ENCODE measurements around the gene MAP3K14. TPM values are rescaled to one million over a fixed set of nuclear protein-coding genes. Genes with fewer than 3 reads are reported as not detected.
A peak's percentile ranks its signal among the peaks of the same experiment; 100 is the strongest.

MAP3K14 gene
- polyA plus RNA-seq, 3 donors: 1.4 to 29.9 (median 3.8) TPM

DNA sequence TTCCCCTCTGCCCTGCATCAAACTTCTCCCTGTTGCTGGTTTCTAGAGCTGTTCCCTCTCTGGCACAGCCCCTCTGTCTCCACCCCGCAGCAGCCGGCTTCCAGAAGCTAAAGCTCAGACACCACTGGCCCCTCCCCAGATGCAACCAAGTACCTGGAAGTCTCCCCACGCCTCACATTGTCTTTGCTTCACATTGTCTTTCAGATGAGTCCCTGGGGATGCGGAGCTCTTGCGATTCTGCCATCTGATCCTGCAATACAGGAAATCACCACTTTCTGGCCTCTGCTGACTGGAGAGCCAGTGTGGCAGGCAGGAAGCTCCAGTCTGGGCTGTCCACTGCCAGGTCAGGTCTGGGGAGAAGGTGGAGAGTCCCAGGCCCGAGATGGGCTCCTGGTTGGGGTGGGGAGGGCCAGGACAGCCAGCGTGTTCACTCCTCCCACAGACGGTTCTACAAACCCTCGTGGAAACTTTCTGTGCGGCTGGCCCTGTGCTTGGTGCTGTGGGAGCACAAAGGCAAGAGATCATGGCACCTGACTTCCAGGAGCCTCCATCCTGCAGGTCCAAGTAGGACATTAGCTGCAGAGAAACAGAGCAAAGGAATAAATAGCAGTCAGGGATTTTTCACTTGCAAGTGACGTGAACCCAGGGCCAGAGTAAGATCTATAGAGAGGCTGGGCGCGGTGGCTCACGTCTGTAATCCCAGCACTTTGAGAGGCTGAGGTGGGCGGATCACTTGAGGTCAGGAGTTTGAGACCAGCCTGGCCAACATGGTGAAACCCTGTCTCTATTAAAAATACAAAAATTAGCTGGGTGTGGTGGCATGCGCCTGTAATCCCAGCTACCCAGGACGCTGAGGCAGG is 47.9 kb upstream of the MAP3K14 start:
- peaks cover 2 to 10% (median 3%) of the 10 kb centered on the region in 7 donors for H3K9me3 Mint-ChIP-seq
- H3K27ac Mint-ChIP-seq: peak overlapping the region in 2 of 7 donors; percentile 15 to 80
- peak overlapping the region in 1 of 2 donors; percentile 15 for H3K4me3 Mint-ChIP-seq
- no peak for TF ChIP-seq CTCF (IDR thresholded peaks at IDR 0.05)
- Histone ChIP-seq H3K4me3 (replicated peaks in 1 of 3; ENCODE audit: low read depth in 2 of 3, low read length in 3 of 3) (no peak overlapping the region), H3K9ac (ENCODE audit: insufficient read depth, low read length, poor library complexity, severe bottlenecking) (no peak overlapping the region), H3K4me2 (replicated peaks; ENCODE audit: extremely low read depth, low read length, poor library complexity, severe bottlenecking) (no peak overlapping the region), H3K9me3 (replicated peaks in 1 of 2; ENCODE audit: control insufficient read depth in 1 of 2, insufficient read depth in 1 of 2, low read length in 2 of 2) (no peaks in the 10 kb centered on the region), H3K4me1 (ENCODE audit: control insufficient read depth in 1 of 2, insufficient read depth in 2 of 2, low read length in 2 of 2) (no peaks in the 10 kb centered on the region), H3K79me2 (ENCODE audit: insufficient read depth, low read length) (no peaks in the 10 kb centered on the region), H4K20me1 (ENCODE audit: insufficient read depth, low read length) (no peaks in the 10 kb centered on the region), H3K27ac (ENCODE audit: low read depth in 1 of 2, low read length in 2 of 2) (no peak overlapping the region), H3K36me3 (replicated peaks in 1 of 2; ENCODE audit: control insufficient read depth in 1 of 2, insufficient read depth in 2 of 2, low read length in 2 of 2) (no peaks in the 10 kb centered on the region), H3K27me3 (ENCODE audit: control insufficient read depth in 2 of 2, insufficient read depth in 2 of 2, low read length in 2 of 2) (no peaks in the 10 kb centered on the region), H2AFZ (ENCODE audit: insufficient read depth, low read depth, low read length, poor library complexity, severe bottlenecking) (no peak overlapping the region)
- H3K36me3 Mint-ChIP-seq: no peaks in the 10 kb centered on the region
- WGBS (ENCODE audit: insufficient coverage): 69% methylated on average over 7 of the region's 17 CpGs
- peaks cover 12 to 24% (median 22%) of the 10 kb centered on the region in 3 donors for H3K27me3 Mint-ChIP-seq (ENCODE audit: low read depth in 3 of 3)
- intact Hi-C loops (cut with micrococcal nuclease): no loop called here
- peaks cover 5% of the 10 kb centered on the region for H3K4me1 Mint-ChIP-seq
- peak in 1 of 3 donors; percentile 43 for DNase-seq

DNA sequence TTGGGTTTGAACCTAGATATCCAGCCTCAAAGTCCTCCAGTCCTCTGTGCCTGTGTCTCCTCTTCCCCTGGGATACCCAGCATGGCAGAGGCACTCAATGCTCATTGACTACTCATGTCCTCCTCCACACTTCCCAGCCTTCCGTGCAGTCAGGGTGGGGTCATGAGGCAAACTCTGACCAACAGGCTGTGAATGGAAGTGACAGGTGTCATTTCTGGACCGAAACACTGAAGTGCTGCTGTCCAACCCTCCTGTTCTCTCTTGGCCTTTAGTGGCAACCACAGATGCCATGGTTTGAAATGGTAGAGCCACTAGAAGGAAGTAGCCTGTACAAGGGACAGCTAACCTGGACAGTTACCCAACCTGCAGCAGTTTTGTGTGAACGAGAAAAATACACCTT is 46.7 kb upstream of the MAP3K14 start:
- Mint-ChIP-seq H3K4me3 (no peak overlapping the region), H3K36me3 (no peaks in the 10 kb centered on the region), H3K9me3 (peaks cover 2 to 10% (median 3%) of the 10 kb centered on the region in 7 donors), H3K27ac (no peak overlapping the region), H3K27me3 (ENCODE audit: low read depth in 3 of 3) (peaks cover 10 to 26% (median 24%) of the 10 kb centered on the region in 3 donors), H3K4me1 (peaks cover 5% of the 10 kb centered on the region)
- DNase-seq: no peak
- Histone ChIP-seq H3K27ac (ENCODE audit: low read depth in 1 of 2, low read length in 2 of 2) (no peak overlapping the region), H3K9me3 (replicated peaks in 1 of 2; ENCODE audit: control insufficient read depth in 1 of 2, insufficient read depth in 1 of 2, low read length in 2 of 2) (no peaks in the 10 kb centered on the region), H3K27me3 (ENCODE audit: control insufficient read depth in 2 of 2, insufficient read depth in 2 of 2, low read length in 2 of 2) (no peaks in the 10 kb centered on the region), H3K4me3 (replicated peaks in 1 of 3; ENCODE audit: low read depth in 2 of 3, low read length in 3 of 3) (no peak overlapping the region), H4K20me1 (ENCODE audit: insufficient read depth, low read length) (no peaks in the 10 kb centered on the region), H3K9ac (ENCODE audit: insufficient read depth, low read length, poor library complexity, severe bottlenecking) (no peak overlapping the region), H3K36me3 (replicated peaks in 1 of 2; ENCODE audit: control insufficient read depth in 1 of 2, insufficient read depth in 2 of 2, low read length in 2 of 2) (no peaks in the 10 kb centered on the region), H3K4me2 (replicated peaks; ENCODE audit: extremely low read depth, low read length, poor library complexity, severe bottlenecking) (no peak overlapping the region), H2AFZ (ENCODE audit: insufficient read depth, low read depth, low read length, poor library complexity, severe bottlenecking) (no peak overlapping the region), H3K79me2 (ENCODE audit: insufficient read depth, low read length) (no peaks in the 10 kb centered on the region), H3K4me1 (ENCODE audit: control insufficient read depth in 1 of 2, insufficient read depth in 2 of 2, low read length in 2 of 2) (no peaks in the 10 kb centered on the region)
- 100% methylated on average over 1 of the region's 3 CpGs for WGBS (ENCODE audit: insufficient coverage)
- TF ChIP-seq CTCF (IDR thresholded peaks at IDR 0.05): no peak
- intact Hi-C loops (cut with micrococcal nuclease): no loop called here
